HG03432 (cell line): ENCODE measurements around the gene TLK2.
"Not testable (repeated sequence)": the region's sequence is repeated elsewhere in the genome, so short reads cannot be mapped to it uniquely, and the experiment has no call there.

Source experiments
- ATAC-seq: cut with Tn5 transposase; IDR thresholded peaks from one replicate; pipeline ENCODE4 v1.9.1; 2021; ENCODE audit warnings: mild to moderate bottlenecking, moderate library complexity; ENCODE audit not compliant: unreplicated experiment

The TLK2 gene

GRCh38 chr17:62478424-62478879 is at the start of gene TLK2:
Gene TLK2, plus strand, starts transcription at chr17:62478825. Its CDS starts 2,301 bp downstream, at chr17:62481126.
- ATAC-seq: peak; percentile 77

- not testable (repeated sequence) for ATAC-seq
Measured at GRCh38 chr17:62435251-62435650, 43.4 kb upstream of the TLK2 start.

- ATAC-seq: not testable (repeated sequence)
Measured at GRCh38 chr17:62441181-62441580, 37.4 kb upstream of the TLK2 start.

GRCh38 chr17:62444063-62444462 is 34.6 kb upstream of the TLK2 start:
- ATAC-seq: no peak

GRCh38 chr17:62445791-62446190 is 32.8 kb upstream of the TLK2 start:
- ATAC-seq: not testable (repeated sequence)

GRCh38 chr17:62452195-62452594 is 26.4 kb upstream of the TLK2 start:
- ATAC-seq: not testable (repeated sequence)

GRCh38 chr17:62453041-62453440 is 25.6 kb upstream of the TLK2 start:
- ATAC-seq: not testable (repeated sequence)

- peak; percentile 34 for ATAC-seq
Measured at GRCh38 chr17:62453656-62454055, 25.0 kb upstream of the TLK2 start.

- peak; percentile 61 for ATAC-seq
Measured at GRCh38 chr17:62454111-62454510, 24.5 kb upstream of the TLK2 start.

GRCh38 chr17:62456016-62456415 is 22.6 kb upstream of the TLK2 start:
- no peak for ATAC-seq

- ATAC-seq: not testable (repeated sequence)
Measured at GRCh38 chr17:62458483-62458882, 20.1 kb upstream of the TLK2 start.

GRCh38 chr17:62464422-62464821 is 14.2 kb upstream of the TLK2 start:
- not testable (repeated sequence) for ATAC-seq

- ATAC-seq: not testable (repeated sequence)
Measured at GRCh38 chr17:62465271-62465670, 13.4 kb upstream of the TLK2 start.

GRCh38 chr17:62470666-62471379 is 7.8 kb upstream of the TLK2 start:
- not testable (repeated sequence) for ATAC-seq

GRCh38 chr17:62471380-62471880 is 7.2 kb upstream of the TLK2 start:
- not testable (repeated sequence) for ATAC-seq

GRCh38 chr17:62473030-62473982 is 5.3 kb upstream of the TLK2 start:
- ATAC-seq: not testable (repeated sequence)

- not testable (repeated sequence) for ATAC-seq
Measured at GRCh38 chr17:62477111-62477510, 1.5 kb upstream of the TLK2 start.

GRCh38 chr17:62477718-62478408 is 762 bp upstream of the TLK2 start:
- ATAC-seq: peak; percentile 31

- peak; percentile 43 for ATAC-seq
Measured at GRCh38 chr17:62478880-62479638, 434 bp downstream of the TLK2 start.
